Fibroblast of lung (primary cell): ENCODE data around the gene IKZF2.

Experiments
- CTCF ChIP-seq, 2 donors: IDR thresholded peaks in 1 of 2; conservative IDR thresholded peaks in 1 of 2; 1 replicate in 1 of 2; 2 replicates in 1 of 2; pipeline ENCODE4 v1.5.1; 2011 to 2012; ENCODE audit warnings: low read length in 2 of 2, control low read depth in 1 of 2, inconsistent platforms in 1 of 2, low read depth in 1 of 2, mild to moderate bottlenecking in 1 of 2
- EZH2 ChIP-seq: IDR thresholded peaks from 2 replicates; pipeline ENCODE4 v1.5.1; 2012; ENCODE audit warnings: low read length, control low read depth, mild to moderate bottlenecking; ENCODE audit errors: missing control alignments

- TF ChIP-seq EZH2 (no peak), CTCF (conservative IDR thresholded peaks at IDR 0.05 in 1 of 2, IDR thresholded peaks at IDR 0.05 in 1 of 2; ENCODE audit: low read depth in 1 of 2, low read length in 2 of 2) (no peak)
These were observed 36.6 kb upstream of the IKZF2 start for GRCh38 chr2:213187833-213188532.
